ENCODE data around the gene ATP5PB.

ATP5PB gene

GRCh38 chr1:111511370-111511769, 62.1 kb downstream of the ATP5PB start:
- DNase-seq = no peak
